NCI-H524 treated with DMSO at 0.1 percent for 48 hours (cell line): ENCODE data around the gene TMEM178A.

Source experiments
- DNase-seq: peaks from one replicate; lab custom pipeline; 2025; lab: John Stamatoyannopoulos, UW

Gene TMEM178A

DNA sequence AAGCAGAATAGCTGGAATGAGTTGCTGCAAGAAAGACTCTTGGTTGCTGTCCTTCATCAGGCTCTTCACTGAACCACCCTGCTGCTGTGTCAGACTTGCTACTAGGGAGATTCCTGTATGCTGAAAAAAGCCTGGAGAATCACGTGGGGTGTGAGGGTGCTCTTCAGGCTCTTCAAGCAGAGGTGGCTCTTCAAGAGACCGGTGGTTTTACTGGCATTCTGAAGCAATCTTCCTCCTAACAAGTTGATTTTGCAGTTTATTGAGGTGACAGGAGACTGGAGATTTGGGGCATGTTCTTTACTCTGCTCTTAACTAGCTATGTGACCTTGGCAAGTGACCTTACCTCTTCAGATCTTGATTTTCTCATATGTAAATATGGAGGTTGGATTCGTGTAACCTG, 14.1 kb downstream of the TMEM178A start:
- DNase-seq = no peak

DNA sequence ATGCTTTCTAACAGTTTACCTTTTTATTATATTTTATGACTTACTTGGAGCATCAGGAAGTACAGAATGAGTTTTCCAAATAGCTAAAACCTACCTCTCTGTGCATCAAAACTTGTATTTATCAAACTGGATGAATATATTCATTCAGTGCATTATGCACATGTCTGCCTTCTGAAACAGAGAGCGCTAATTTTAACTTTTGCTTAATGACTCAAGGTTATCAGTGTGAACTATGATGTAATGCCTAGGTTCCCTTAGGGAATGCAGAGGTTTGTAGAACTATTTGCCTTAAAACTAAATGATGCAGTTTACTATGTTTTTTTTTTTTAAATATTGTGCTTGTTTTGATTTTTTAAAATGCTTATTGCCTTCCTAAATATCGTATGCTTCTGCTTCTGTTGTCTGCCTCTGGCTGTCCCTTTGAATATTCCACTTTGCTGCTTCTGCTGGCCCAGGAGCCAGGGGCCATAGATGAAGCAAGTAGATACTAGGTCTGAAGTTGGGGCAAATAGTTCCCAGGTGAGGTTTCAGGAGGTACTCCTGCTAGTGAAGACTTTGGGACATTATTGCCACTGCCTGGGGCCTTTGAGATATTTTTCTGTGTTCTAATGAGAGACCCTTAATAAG, 16.5 kb downstream of the TMEM178A start:
- no peak for DNase-seq

DNA sequence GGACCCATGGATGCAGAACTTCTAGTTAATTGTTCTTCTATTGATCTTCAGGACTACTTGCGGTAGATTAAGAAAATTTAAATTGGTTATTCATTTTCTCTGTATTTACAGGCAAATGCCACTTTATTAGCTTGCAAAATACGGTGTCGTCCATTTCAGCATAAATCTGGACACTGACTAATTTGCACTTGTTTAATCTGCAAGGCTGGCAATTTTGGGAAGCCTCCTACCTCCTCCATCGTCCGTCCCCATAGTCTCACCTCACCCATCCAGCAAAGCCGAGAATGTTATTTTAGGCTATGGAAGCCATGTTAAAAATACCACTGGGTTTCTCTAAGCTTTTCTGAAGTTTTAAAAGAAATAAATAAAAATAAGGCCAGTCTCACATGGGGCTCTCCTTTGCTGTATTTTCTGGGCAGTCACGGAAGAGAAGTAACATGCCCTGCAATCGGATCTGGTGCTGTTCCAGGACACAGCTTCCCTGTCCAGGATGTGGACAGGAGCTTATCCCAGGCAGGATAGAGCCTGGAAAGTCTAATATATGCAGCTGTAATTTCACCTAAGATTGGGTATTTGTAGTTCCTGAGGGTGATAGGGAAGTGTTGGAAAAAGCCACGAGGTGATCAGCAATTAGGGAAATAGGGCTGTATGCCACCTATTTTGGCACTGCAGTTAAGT, 17.4 kb downstream of the TMEM178A start:
- DNase-seq = no peak

DNA sequence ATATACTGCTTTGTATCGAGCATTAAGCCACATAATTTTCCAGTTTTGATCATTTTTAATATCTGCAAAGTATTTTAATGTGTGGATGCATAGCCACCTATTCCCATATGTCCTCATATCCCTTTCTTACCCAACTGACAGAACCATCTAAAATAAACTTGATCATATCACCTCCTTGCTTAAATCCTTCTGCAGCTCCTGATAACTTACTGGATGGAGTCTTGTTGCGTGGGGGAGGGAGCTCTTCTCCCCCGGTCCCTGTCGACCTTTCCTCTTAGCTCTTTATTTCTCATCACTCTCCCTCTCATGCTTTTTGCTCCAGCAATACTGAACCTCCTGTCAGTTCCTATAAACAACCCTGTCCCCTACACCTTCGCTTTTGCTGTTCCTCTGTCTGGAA, 18.7 kb downstream of the TMEM178A start:
- no peak for DNase-seq

DNA sequence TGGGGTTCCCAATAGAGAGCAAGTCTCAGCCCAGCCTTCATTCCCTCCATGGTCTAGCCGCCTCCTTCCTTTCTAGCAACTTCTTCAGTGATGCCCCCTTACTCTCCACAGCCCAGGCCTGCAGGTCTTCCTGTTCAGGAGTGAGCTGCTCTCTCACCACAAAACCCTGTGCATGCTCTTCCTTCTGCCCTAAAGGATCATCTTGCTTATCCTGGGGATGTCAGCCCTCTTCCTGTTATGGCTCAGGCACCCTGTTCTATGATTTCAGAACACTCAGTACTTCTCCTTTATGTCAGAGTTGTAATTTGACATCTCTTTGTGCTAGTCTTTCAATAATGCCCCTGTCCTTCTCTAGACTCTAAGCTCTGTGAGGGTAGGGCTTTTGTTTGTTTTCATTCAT, 19.4 kb downstream of the TMEM178A start:
- DNase-seq = no peak

DNA sequence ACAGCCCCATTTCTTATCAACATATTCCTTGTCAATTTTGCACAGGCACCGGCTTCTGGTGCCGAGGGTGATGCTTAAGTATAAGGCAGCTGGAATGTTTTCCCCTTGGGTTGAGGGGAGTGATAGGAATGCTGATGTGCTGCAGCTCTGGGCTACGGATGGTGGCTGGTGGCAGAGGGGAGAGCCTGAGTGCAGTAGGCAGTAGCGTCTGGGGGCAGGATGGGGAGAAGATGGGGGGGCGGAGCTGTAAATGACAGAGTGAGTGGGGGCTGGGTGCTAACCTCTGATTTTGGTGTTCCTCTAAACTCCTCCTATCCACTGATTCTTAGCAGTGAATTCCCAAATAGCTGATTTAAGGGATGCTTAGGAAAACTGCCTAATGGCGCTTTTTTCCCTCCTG, 20.7 kb downstream of the TMEM178A start:
- no peak for DNase-seq

DNA sequence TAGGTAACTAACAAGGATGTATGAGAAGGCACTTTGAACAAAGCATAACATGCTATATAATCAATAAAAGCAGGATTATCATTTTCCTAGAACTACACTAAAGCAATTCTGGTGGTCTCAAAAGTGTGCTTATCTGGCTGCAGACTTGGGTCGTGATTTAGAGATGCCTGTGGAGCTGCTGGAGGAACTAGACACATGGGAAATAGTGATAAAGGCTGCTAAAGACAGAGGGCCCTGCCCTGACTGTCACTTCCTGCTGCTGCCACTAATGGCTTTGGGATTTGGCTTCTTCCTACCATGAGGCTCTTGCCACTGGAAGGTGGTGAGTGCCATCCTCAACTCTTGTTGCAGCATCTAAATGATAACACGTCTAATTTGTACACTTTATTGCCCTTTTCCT, 22.5 kb downstream of the TMEM178A start:
- no peak for DNase-seq

DNA sequence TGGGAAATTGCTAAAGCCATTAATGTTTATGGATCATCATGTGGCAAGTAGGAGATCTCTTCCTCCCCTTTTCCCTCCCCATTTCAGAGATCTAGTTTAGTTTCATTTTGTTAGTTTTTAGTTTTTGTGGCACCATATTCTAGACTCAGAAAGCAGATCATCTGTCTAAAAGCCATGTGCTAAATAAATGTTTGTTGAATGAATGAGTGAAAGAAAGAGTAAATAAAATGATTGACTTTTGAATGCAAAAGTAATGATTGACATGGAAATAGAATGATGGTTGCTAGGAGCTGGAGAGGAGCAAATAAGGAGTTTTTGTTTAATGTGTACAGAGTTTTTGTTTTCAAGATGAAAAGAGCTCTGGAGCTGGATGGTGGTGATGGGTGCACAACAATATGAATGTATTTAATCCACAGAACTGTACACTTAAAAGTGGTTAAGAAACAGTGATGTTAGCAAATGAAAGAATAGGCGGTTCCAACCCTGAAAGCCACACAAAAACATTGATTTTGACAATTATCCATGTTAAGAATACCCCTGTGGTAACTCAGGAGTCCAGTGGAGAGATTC, 23.6 kb downstream of the TMEM178A start:
- no peak for DNase-seq

DNA sequence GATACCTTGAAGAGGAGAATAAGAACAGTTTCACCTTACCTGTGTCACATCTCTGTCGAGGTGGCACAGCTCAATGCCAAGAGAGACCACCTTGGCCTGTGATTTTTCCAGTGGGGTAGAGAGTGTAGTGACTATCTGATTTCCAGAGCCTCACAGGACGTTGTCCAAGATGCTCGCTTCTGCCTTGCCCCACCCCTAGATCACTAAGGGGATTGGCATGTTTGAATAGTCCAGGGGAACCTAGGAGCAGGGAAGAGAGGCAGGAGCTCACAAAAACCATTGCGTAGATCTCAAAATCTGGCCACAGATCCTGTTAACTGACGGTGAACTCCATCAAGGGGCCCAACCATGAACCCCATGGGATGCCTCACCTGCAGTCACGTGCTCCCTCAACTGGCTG, 24.2 kb downstream of the TMEM178A start:
- DNase-seq = no peak

DNA sequence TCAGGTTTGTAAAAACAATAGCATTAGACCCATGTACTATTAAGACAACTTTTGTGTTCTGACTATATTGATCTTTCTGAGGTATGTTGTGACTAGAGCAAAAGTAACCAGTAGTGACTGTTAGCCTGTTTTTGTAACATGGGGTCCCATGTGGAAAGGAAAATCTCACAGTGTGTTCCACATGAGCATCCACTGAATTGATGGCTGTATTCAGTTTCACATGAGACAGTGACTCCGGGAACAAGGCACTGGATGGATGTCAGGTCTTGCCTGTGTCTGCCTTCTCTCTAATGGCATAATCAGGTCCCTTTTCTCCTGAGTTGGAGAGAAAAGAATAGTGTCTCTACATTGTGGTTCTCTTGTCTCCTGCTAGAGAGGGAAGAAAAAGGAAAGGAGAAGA, 27.5 kb downstream of the TMEM178A start:
- no peak for DNase-seq

DNA sequence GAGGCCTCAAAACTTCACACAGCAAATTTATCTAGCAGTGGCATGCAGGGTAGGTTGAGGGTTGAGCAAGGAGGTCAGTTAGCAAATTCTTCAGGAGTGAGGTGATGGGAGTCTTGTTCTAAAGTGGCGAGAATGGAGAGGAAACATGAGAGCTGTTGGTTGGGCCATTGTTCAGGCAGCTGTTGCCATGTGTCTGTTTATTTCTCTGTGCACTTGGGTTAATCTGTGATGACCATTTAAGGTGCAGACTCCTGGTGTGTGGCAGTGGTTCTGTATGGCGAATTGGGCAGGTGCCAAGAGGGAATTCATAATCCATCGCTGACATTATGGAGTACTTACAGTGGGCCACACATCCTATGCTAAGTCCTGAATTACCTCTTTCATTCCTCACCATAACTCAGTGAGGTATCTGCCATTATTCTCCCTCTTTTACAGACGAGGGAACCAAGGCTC, 30.4 kb downstream of the TMEM178A start:
- peak; percentile 98 for DNase-seq

DNA sequence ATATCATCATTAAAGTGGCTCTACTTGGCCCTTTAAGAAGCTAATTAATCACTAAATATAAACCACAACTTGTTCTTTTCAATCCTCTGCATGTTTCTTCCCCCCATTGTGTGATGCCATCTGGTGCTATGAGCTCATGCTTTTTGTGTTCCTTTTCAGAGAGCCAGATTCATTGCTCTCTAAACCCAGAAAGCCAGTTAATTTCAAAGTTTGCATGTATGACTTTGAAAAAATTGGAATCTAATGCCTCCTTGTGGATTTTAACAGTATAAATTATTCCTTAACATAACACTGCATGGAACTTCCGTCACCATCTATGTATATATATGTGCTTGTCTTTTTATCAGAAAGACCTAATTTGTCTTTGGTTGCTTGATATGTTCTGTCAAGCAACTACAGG, 31.1 kb downstream of the TMEM178A start:
- peak; percentile 82 for DNase-seq

DNA sequence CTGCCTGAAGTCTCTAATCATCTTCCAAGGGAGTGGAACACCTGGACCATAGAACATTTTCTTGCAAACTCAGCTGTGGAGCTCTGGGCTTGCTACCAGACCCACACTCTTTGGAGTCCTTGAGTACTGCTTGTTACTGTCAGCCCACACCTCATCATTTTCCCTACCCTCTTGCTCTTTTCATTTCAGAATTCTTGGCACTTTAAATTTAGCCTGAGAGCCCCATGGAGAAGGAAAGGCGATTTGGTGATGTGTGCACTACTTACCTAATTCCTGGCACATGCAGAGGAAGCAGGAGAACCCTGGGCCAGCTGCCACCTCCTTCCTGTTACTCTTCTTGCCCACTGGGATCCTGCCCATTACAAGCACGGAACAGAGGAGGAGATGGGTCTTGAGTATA, 31.7 kb downstream of the TMEM178A start:
- DNase-seq = no peak

DNA sequence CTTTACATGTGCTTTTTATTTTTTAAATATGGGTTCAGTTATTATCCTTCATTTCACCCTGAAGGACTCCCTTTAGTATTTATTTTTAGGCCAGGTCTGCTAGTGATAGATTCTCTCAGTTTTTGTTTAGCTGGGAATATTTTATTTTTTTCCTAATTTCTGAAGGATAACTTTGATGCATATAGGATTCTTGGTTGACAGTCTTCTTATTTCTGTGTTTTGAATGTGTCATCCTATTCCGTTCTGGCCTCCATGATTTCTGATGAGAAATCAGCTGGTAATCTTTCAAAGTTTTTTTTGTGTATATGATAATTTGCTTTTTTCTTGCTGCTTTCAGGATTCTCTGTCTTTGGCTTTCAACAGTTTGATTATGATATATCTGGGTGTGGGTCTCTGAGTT, 35.4 kb downstream of the TMEM178A start:
- DNase-seq = no peak

DNA sequence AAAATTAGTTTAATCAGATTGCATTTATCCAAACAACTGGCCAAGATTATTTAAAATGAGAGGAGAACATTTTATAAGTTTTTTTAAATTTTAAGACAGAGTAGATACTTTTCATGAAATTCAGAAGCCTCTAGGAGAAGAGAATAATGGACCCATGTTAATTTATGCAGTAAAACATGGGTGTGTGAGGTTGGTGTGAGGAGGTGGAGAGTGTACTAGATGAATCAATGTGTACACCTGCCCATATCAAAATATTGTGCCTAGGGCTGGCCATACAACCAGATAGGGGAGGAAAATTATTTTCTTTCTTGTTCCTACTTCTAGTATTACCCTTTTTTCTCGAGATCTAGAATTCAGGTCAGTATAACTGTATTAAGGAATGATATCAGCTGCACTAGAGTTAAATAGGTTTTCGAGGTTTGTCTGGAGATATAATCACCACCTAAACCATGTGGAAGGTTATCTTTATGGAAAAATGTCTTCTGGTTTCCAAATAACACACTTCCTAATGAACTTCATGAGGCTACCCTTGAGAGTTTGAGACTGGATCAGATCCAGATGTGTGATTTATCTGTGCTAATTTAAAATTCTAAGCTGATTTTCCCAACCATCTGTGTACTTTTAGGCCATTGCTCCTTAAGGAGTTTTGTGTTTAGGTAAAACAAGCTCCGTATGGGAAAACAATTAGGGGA, 37.6 kb downstream of the TMEM178A start:
- DNase-seq = peak; percentile 19

DNA sequence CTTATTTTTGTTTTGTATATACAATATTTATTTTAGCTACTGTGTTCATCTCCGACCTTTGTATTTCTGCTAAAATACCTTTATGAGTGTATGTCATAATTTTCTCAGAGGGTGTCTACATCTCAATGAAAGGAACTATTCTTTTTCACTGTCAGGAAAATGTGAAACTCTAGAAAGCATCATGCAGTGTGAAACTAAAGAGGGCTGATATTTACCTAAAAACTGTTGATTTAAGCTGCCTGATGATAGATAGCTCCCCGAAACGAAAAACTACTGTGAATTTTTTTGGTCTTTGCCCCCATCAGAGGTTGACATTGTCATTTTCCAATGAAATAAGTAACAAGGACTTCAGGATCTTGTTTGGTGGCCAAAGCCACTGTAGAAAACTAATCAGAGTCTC, 38.8 kb downstream of the TMEM178A start:
- no peak for DNase-seq

DNA sequence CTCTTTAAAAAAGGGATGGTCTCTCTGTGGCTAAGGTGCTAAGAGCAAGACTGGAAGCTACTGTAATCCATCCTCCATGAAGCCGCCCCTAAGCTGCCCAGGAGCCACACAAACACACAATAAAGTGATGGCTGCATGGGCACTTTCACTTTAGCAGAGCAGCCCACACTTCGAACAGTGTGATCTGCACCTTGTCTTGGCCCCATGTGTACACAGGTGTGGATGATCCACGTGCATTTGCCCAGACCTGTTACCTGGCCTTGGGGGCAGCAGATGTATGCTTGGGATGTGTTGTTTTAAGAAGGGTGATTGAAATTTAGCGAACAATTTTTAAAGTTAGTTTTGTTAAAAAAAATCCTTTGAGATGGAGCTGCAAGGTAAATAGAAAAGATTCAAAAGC, 39.9 kb downstream of the TMEM178A start:
- DNase-seq = no peak

DNA sequence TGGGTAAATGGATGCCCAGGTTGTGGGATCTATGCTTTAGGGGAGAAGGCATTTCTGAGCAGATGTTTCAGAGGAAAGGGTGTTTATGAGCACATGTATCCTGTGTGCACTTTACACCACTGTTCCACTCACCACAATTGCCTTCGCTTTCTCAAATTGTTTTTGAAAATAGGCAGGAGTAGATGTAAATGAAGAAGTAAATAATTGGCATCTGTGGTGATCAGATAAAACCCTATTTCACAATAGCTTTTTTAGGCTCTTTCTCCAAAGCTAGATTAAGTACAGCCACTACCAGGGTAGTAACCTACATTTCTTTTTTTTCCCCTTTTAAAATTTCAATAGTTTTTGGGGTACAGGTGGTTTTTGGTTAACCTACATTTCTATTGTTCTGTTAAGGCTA, 40.6 kb downstream of the TMEM178A start:
- no peak for DNase-seq

DNA sequence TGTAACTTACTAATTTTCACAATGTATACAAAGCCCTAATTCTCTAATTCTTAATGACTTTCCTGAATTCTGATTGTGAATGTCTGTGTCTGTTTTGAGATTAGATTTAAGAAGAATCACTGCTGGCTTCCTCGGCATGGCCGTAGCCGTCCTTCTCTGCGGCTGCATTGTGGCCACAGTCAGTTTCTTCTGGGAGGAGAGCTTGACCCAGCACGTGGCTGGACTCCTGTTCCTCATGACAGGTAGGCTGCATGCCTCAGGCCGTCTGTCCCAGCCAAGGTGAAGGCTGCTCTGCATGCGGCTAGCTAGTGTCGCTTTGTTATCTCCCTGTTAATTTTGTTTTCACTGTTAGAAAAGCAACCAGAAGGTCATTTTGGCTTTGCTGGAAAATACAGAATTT, 41.2 kb downstream of the TMEM178A start:
- no peak for DNase-seq

DNA sequence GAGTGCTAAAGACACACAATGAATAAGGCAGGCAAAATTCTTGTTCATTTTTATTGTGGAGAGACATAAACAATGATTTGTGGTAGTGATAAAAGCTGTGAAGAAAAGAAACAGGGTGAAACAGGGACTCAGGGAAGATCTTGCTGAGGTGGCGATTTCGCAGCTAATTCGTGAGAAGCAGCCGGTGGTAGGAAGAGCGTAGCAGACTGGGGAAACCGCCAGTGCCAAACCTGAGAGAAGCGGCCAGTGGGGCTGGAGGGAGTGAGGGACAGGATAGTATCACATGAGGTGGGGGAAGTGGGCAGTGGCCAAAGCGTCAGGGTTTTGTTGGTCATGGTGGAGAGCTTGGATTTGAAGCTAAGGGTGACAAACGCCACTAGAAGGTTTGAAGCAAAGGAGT, 42.3 kb downstream of the TMEM178A start:
- no peak for DNase-seq

DNA sequence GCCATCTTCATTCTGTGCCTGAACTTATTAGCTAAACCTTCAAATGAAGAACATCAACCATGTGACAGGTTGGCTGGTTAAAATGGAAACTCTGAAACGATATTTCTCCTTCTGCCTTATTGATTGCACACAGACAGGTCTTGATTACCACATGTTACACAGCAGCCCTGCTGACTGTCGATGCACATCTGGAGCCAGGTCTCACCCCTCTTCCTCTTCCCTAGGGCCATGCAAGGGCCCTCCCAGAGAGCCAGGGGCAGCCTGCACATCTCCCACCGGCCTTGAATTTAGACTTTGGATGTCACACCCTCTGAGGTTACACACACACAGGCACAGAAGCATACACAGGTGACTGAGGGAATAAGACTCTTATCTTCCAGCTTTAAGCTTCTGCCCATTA, 45.1 kb downstream of the TMEM178A start:
- DNase-seq = no peak

DNA sequence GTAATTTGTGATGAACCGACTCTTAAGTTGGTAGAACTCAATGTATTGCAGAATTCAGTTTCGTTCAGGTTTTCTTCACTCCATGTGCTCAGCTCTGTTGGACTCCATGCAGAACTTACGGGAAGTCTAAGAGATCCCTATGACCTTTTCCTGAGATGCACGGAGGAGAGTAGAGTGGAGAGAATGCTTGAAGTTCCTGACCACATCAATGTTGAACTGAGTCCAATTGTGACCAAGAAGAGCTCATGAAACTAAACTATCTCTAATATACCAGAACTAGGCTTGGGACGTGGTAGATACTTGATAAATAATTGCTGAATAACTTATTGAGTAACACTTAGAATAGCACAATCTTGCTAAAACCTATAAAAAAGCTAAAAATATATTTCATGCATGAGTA, 47.2 kb downstream of the TMEM178A start:
- DNase-seq = no peak

DNA sequence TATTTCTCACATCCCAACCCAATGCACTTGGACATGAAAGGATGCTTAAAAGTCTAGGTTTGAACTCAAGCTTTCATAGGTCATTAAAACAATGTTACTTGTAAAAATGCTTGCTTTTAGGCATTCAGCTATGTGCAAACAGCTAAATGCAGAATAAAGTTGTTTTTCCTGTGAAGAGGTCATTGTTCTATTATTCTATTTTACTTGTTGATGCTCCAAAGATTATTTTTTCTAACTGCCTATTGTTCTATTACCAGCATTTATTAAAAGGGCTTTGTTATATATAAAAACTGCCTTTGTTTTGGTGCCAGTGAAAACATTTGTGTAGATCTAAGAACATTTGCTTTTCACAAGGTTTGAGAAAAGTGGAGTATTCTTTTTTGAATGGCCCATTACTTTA, 49.4 kb downstream of the TMEM178A start:
- no peak for DNase-seq
